Urothelium cell line (cell line): Measurements from ENCODE around the gene DYNC2LI1.
A peak's percentile ranks its signal among the peaks of the same experiment; 100 is the strongest.

Experiments used
- DNase-seq: peaks from one replicate; pipeline ENCODE4 v3.0.0; 2011; ENCODE audit warnings: low spot score, mixed read lengths
- FAIRE-seq: peaks from 2 replicates; lab custom pipeline; 2011; peaks lifted over from hg19 to GRCh38; lab: Jason Lieb, UNC

The DYNC2LI1 gene

GRCh38 chr2:43812006-43812405, 38.2 kb downstream of the DYNC2LI1 start:
- DNase-seq (no peak), FAIRE-seq (no peak)

GRCh38 chr2:43812947-43813346, 39.1 kb downstream of the DYNC2LI1 start:
- FAIRE-seq (no peak), DNase-seq (no peak)

GRCh38 chr2:43814711-43815110, 40.9 kb downstream of the DYNC2LI1 start:
- no peak for FAIRE-seq
- no peak for DNase-seq

- FAIRE-seq (no peak), DNase-seq (no peak)
Observed at GRCh38 chr2:43818761-43819160, 44.9 kb downstream of the DYNC2LI1 start.

- FAIRE-seq: no peak
- DNase-seq: no peak
Observed at GRCh38 chr2:43819491-43820163, 45.8 kb downstream of the DYNC2LI1 start.

- FAIRE-seq: no peak
Observed at GRCh38 chr2:43822839-43823238, 49.0 kb downstream of the DYNC2LI1 start.

GRCh38 chr2:43823751-43824150, 49.9 kb downstream of the DYNC2LI1 start:
- no peak for FAIRE-seq
- DNase-seq: no peak

More at GRCh38 chr2:43822839-43823238, 49.0 kb downstream of the DYNC2LI1 start:
- no peak for DNase-seq

GRCh38 chr2:43824512-43824911, 50.7 kb downstream of the DYNC2LI1 start:
- FAIRE-seq: no peak

GRCh38 chr2:43824951-43825493, 51.2 kb downstream of the DYNC2LI1 start:
- DNase-seq (no peak), FAIRE-seq (no peak)

More at GRCh38 chr2:43824512-43824911, 50.7 kb downstream of the DYNC2LI1 start:
- DNase-seq: no peak

- peak; percentile 75 for FAIRE-seq
- DNase-seq: no peak
Observed at GRCh38 chr2:43825841-43826240, 52.0 kb downstream of the DYNC2LI1 start.

GRCh38 chr2:43826305-43827250, 52.7 kb downstream of the DYNC2LI1 start:
- no peak for FAIRE-seq
- no peak for DNase-seq

GRCh38 chr2:43831543-43832294, 57.9 kb downstream of the DYNC2LI1 start:
- FAIRE-seq: no peak

GRCh38 chr2:43832457-43832856, 58.6 kb downstream of the DYNC2LI1 start:
- DNase-seq: no peak
- FAIRE-seq: no peak

More at GRCh38 chr2:43831543-43832294, 57.9 kb downstream of the DYNC2LI1 start:
- no peak for DNase-seq

GRCh38 chr2:43837033-43837432, 63.2 kb downstream of the DYNC2LI1 start:
- FAIRE-seq (no peak), DNase-seq (no peak)

GRCh38 chr2:43837831-43838559, 64.2 kb downstream of the DYNC2LI1 start:
- FAIRE-seq (no peak), DNase-seq (no peak)

- FAIRE-seq (peak; percentile 62), DNase-seq (no peak)
Observed at GRCh38 chr2:43838560-43839267, 64.9 kb downstream of the DYNC2LI1 start, which contains the start of the genes ABCG5 and ABCG8. Gene ABCG5 (minus strand): TSS chr2:43838839. CDS start chr2:43838679, 160 bp downstream. Gene ABCG8 (plus strand): TSS chr2:43838971. CDS start chr2:43839054, 83 bp downstream.

GRCh38 chr2:43839776-43840564, 66.1 kb downstream of the DYNC2LI1 start:
- peak; percentile 62 for FAIRE-seq
- DNase-seq: peak; percentile 2

GRCh38 chr2:43840965-43841364, 67.1 kb downstream of the DYNC2LI1 start:
- no peak for FAIRE-seq
- DNase-seq: peak; percentile 1
